ENCODE results near the gene CPNE2.

DNA sequence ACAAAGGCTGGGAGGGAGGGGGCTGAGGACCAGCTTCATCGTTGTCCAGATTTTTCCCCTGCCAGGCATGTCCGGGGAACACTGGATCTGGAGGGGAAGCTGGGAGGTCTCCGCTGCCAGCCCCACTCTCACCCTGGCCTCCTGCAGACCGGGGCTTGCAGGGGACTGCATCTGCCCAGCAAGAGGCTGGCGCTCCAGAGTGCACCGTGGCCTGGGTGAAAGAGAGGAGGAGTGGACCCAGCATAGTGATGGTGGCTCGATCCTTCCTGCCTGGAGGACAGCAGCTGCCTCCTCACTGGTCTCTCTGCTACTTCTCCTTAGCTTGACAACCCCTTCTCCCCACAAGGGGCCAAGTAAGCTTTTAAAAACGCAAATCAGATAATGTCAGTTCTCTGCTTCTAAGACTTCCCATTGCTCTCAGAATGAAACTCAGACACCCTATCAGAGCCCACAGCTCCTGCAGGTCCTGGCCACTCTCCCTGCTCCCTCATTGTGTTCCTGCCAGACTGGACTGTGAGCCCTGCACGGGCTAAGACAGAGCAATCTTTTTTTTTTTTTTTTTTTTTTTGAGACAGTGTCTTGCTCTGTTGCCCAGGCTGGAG lies 15.0 kb downstream of the CPNE2 start:
- TF ChIP-seq POLR2A (IDR thresholded peaks at IDR 0.05) (no peak), EP300 (IDR thresholded peaks at IDR 0.05; ENCODE audit: low read depth) (no peak)
